Left cardiac atrium (tissue), 4 donors: ENCODE data around the gene EEF1B2. TPM values are rescaled to one million over a fixed set of nuclear protein-coding genes. Genes with fewer than 3 reads are reported as not detected.
"Not testable (repeated sequence)": the region's sequence is repeated elsewhere in the genome, so short reads cannot be mapped to it uniquely, and the experiment has no call there.

Source experiments
- ATAC-seq, 2 donors: fragments of 200-7000 bp; cut with Tn5 transposase; one replicate each; pipeline ENCODE4 v1.9.1; 2020; ENCODE audit warnings: mild to moderate bottlenecking in 2 of 2, moderate library complexity in 2 of 2
- DNase-seq: peaks from one replicate; pipeline ENCODE4 v3.0.0-alpha.2; 2020
- intact Hi-C, 2 donors: fragments of 100-400 bp; cut with DNase I; formaldehyde crosslinking; loops; one replicate each; pipeline versions ENCODE4 v1.14.1 to v1.15.1; 2022 to 2023
- total RNA-seq, 2 donors: library from RNA; stranded (reverse); fragmentation: NEBNext Ultra II Directional; extraction: Animal tissue kit (Norgen Biotek cat#: 25700); gene quantifications; one replicate each; pipeline ENCODE4 v1.2.1, GENCODE V29; 2021
- donor health status: DM: no; HTN: yes; CAD: no.
- donor health status: DM: no; HTN: yes; CAD: no; lungs with severe emphysema.
- donor health status: DM: yes; HTN: yes; CAD: no.
- donor health status: Dilated cardiomyopathy.

Gene EEF1B2
- total RNA-seq, 2 donors from 2014 or later = 308 to 357 TPM

DNA sequence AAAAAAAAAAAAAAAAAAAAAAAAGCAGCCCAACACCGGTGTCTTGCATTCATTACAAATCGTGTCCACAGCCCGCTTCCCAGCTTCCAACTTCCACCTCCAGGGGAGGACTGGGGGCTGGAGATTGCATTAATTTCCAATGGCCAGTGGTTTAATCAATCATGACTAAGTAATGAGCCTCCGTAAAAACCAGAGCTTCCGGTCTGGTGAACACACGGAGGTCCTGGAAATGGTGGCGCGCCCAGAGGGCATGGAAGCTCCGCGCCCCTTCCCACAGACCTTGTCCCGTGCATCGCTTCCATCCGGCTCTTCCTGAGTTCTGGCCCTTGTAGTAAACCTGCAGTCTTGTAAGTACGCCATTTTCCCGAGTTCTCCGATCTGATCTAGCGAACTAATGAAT lies 43.6 kb downstream of the EEF1B2 start:
- intact Hi-C loops = no loop called here
- DNase-seq (no peak), ATAC-seq (no peak)

DNA sequence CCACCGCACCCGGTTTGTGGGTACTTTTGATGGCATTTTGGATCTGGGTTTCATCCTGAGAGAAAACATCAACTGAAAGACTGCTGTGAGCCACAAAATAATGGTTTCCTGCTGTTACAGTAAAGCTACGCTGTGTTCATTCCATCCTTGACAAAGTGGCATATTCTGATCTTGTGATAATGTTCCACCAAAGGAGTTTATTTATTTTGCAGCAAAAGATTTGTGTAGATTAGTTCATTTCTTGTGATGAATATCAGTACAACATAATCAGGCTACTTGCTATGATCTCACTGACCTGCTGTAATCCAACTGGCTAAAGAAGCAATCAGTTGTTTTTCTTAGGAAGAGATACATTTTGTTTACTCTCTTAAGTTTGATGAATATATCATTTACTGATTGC lies 45.0 kb downstream of the EEF1B2 start:
- intact Hi-C loops = no loop called here
- ATAC-seq = no peak
- no peak for DNase-seq

DNA sequence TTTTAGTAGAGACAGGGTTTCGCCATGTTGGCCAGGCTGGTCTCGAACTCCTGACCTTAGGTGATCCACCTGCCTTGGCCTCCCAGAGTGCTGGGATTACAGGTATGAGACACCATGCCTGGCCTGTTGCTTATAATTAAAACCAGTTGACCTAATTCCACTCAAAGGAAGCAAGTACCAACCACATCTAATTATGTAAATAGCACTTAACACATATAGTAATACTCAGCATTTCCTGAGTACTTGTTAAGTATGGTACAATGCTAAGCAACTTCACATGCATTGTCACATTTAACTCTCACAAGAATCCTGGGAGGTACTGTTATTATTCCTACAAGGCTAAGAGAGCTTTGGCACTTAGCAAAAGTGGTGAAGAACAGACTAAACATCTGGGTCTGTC lies 47.6 kb downstream of the EEF1B2 start:
- DNase-seq, intact Hi-C loops, ATAC-seq: not testable (repeated sequence)

DNA sequence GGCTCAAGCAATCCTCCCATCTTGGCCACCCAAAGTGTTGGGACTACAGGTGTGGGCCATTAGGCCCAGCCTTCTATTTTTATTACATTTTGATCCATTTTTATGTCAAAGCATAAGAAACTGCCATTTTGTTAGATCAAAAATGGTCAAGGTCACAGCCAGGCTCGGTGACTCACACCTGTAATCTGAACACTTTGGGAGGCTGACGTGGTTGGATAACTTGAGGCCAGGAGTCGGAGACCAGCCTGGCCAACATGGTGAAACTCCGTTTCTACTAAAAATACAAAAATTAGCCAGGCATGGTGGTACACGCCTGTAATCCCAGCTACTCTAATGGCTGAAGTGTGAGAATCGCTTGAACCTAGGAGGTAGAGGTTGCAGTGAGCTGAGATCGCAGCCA lies 49.2 kb downstream of the EEF1B2 start:
- DNase-seq (no peak), ATAC-seq (no peak)
- intact Hi-C loops = no loop called here

DNA sequence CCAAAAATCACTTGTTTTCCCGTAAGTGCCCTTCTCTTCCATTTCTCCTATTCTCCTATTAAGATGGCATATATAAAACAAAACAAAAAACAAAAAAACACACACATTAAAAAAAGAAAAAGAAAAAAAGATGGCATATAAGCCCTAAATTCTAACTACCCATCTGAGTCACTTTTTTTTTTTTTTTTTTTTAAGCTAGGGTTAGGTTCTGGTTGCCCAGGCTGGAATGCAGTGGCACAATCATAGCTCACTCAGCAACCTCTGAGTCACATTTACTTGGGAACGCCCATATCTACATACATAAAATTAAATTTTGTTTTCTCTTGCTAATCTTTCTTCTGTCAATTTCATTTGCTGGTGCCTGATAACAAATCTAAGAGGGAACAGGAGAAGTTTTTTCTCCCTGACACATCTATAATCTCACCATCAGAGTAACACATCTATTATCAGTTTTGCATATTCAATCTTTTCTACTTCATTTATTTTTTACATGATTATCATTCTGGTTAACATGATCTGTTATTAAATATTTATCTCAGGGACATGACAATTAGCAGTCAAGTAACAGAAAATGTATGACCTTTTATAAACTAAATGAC lies 52.1 kb downstream of the EEF1B2 start:
- peak in 1 of 2 donors; percentile 87 for ATAC-seq
- intact Hi-C loops = no loop called here
- DNase-seq = no peak

Other genes with a start within 250 kb of the EEF1B2 start
- gene INO80D, start 73.7 kb upstream of the EEF1B2 start, total RNA-seq = 10 to 100 TPM; 10.8 to 15.1 TPM
- 100 to 1,000 TPM; 236 to 289 TPM for gene NDUFS1, start 451 bp upstream of the EEF1B2 start, total RNA-seq
- 10 to 100 TPM in 1 of 2 donors, 1 to 10 TPM in 1; 8.5 to 10.4 TPM for gene ZDBF2, start 114.8 kb downstream of the EEF1B2 start, total RNA-seq